ENCODE data around the gene C5AR2. TPM values are rescaled to one million over a fixed set of nuclear protein-coding genes. Genes with fewer than 3 reads are reported as not detected.
"Not testable (repeated sequence)": the region's sequence is repeated elsewhere in the genome, so short reads cannot be mapped to it uniquely, and the experiment has no call there.

Gene C5AR2
- total RNA-seq, 1 experiment from 2014 or later, result 2.4 TPM

- H3K27me3 Mint-ChIP-seq (ENCODE audit: insufficient read depth, unreplicated experiment), result no peaks in the 10 kb centered on the region
- TF ChIP-seq CTCF (IDR thresholded peaks at IDR 0.05; ENCODE audit: unreplicated experiment), result no peak
- intact Hi-C loops (cut with micrococcal nuclease), result no loop called here
- peaks cover 10% of the 10 kb centered on the region for H3K36me3 Mint-ChIP-seq (ENCODE audit: insufficient read depth, unreplicated experiment)
- CTCF ChIA-PET, result interaction anchor here (0.6 to 3.0 kb wide), 3 partner anchors 8 to 343 kb away, joined by 3 to 13 read pairs (median 4); partner anchors contain the start of gene DHX34
- POLR2A ChIA-PET, result interaction anchor here (2.2 kb wide), 1 partner anchor 8 kb away, joined by 7 read pairs; the partner anchor contains the start of gene DHX34
- no TSS peak for BruUV-seq (replicated peaks)
- H3K4me3 Mint-ChIP-seq (ENCODE audit: unreplicated experiment), result no peak overlapping the region
- H3K9me3 Mint-ChIP-seq (ENCODE audit: unreplicated experiment), result no peaks in the 10 kb centered on the region
- H3K27ac Mint-ChIP-seq (ENCODE audit: low read depth, unreplicated experiment), result no peak overlapping the region
- peaks cover 4% of the 10 kb centered on the region for H3K4me1 Mint-ChIP-seq (ENCODE audit: insufficient read depth, unreplicated experiment)
- no peak for DNase-seq (ENCODE audit: unreplicated experiment)
These were observed 8.7 kb downstream of the C5AR2 start for GRCh38 chr19:47340477-47341208.

GRCh38 chr19:47341734-47342133 is 9.8 kb downstream of the C5AR2 start:
- DNase-seq (ENCODE audit: unreplicated experiment), result no peak
- Mint-ChIP-seq H3K4me3 (ENCODE audit: unreplicated experiment) (no peak overlapping the region), H3K27ac (ENCODE audit: low read depth, unreplicated experiment) (no peak overlapping the region), H3K27me3 (ENCODE audit: insufficient read depth, unreplicated experiment) (no peaks in the 10 kb centered on the region), H3K36me3 (ENCODE audit: insufficient read depth, unreplicated experiment) (peaks cover 10% of the 10 kb centered on the region), H3K9me3 (ENCODE audit: unreplicated experiment) (no peaks in the 10 kb centered on the region), H3K4me1 (ENCODE audit: insufficient read depth, unreplicated experiment) (no peaks in the 10 kb centered on the region)
- POLR2A ChIA-PET, result no interaction called here
- BruUV-seq (replicated peaks), result no TSS peak
- CTCF ChIA-PET, result interaction anchor here (0.7 to 1.7 kb wide), 3 partner anchors 26 to 57 kb away, joined by 3 to 4 read pairs (median 3); no protein-coding TSS in a partner anchor
- no peak for TF ChIP-seq CTCF (IDR thresholded peaks at IDR 0.05; ENCODE audit: unreplicated experiment)
- intact Hi-C loops (cut with micrococcal nuclease), result no loop called here

GRCh38 chr19:47343194-47343802 is 11.3 kb downstream of the C5AR2 start:
- no peaks in the 10 kb centered on the region for H3K27me3 Mint-ChIP-seq (ENCODE audit: insufficient read depth, unreplicated experiment)
- POLR2A ChIA-PET, result no interaction called here
- no TSS peak for BruUV-seq (replicated peaks)
- CTCF ChIA-PET, result interaction anchor here (0.6 to 1.7 kb wide), 4 partner anchors 48 to 1638 kb away, joined by 3 to 6 read pairs (median 4); no protein-coding TSS in a partner anchor
- no peak for TF ChIP-seq CTCF (IDR thresholded peaks at IDR 0.05; ENCODE audit: unreplicated experiment)
- no peaks in the 10 kb centered on the region for H3K4me1 Mint-ChIP-seq (ENCODE audit: insufficient read depth, unreplicated experiment)
- intact Hi-C loops (cut with micrococcal nuclease), result no loop called here
- H3K36me3 Mint-ChIP-seq (ENCODE audit: insufficient read depth, unreplicated experiment), result peaks cover 4% of the 10 kb centered on the region
- no peaks in the 10 kb centered on the region for H3K9me3 Mint-ChIP-seq (ENCODE audit: unreplicated experiment)
- H3K27ac Mint-ChIP-seq (ENCODE audit: low read depth, unreplicated experiment), result no peak overlapping the region
- DNase-seq (ENCODE audit: unreplicated experiment), result no peak
- no peak overlapping the region for H3K4me3 Mint-ChIP-seq (ENCODE audit: unreplicated experiment)

- Mint-ChIP-seq H3K9me3 (ENCODE audit: unreplicated experiment) (no peaks in the 10 kb centered on the region), H3K36me3 (ENCODE audit: insufficient read depth, unreplicated experiment) (peaks cover 10% of the 10 kb centered on the region), H3K4me3 (ENCODE audit: unreplicated experiment) (no peak overlapping the region), H3K27ac (ENCODE audit: low read depth, unreplicated experiment) (no peak overlapping the region), H3K4me1 (ENCODE audit: insufficient read depth, unreplicated experiment) (peaks cover 4% of the 10 kb centered on the region), H3K27me3 (ENCODE audit: insufficient read depth, unreplicated experiment) (no peaks in the 10 kb centered on the region)
- no peak for TF ChIP-seq CTCF (IDR thresholded peaks at IDR 0.05; ENCODE audit: unreplicated experiment)
- BruUV-seq (replicated peaks), result no TSS peak
- POLR2A ChIA-PET, result interaction anchor here (0.8 kb wide), 1 partner anchor 12 kb away, joined by 4 read pairs; the partner anchor contains the start of gene C5AR2
- DNase-seq (ENCODE audit: unreplicated experiment), result no peak
- intact Hi-C loops (cut with micrococcal nuclease), result no loop called here
- CTCF ChIA-PET, result interaction anchor here (0.7 to 1.6 kb wide), 2 partner anchors 47 to 66 kb away, joined by 3 to 10 read pairs; no protein-coding TSS in a partner anchor
These were observed 12.4 kb downstream of the C5AR2 start for GRCh38 chr19:47344425-47344824.

GRCh38 chr19:47346024-47346423 is 14.0 kb downstream of the C5AR2 start:
- BruUV-seq (replicated peaks); H3K9me3 Mint-ChIP-seq (ENCODE audit: unreplicated experiment); DNase-seq (ENCODE audit: unreplicated experiment); H3K27me3 Mint-ChIP-seq (ENCODE audit: insufficient read depth, unreplicated experiment); POLR2A ChIA-PET; H3K27ac Mint-ChIP-seq (ENCODE audit: low read depth, unreplicated experiment); H3K4me3 Mint-ChIP-seq (ENCODE audit: unreplicated experiment): not testable (repeated sequence)
- CTCF ChIA-PET, result interaction anchor here (0.6 to 1.6 kb wide), 2 partner anchors 45 to 522 kb away, joined by 4 to 10 read pairs; no protein-coding TSS in a partner anchor
- intact Hi-C loops (cut with micrococcal nuclease), result loop anchor here (5.0 kb wide), 1 partner anchor 39 kb away; the partner anchor contains the start of gene C5AR1
- Mint-ChIP-seq H3K36me3 (ENCODE audit: insufficient read depth, unreplicated experiment) (peaks cover 10% of the 10 kb centered on the region), H3K4me1 (ENCODE audit: insufficient read depth, unreplicated experiment) (peaks cover 18% of the 10 kb centered on the region)

All from MCF 10A (cell line).